HG03045 (cell line): ENCODE measurements around the gene PSMB3.

Experiments used
- ATAC-seq: cut with Tn5 transposase; IDR thresholded peaks from one replicate; pipeline ENCODE4 v1.9.1; 2021; ENCODE audit warnings: mild to moderate bottlenecking, moderate library complexity; ENCODE audit not compliant: unreplicated experiment

Gene PSMB3

GRCh38 chr17:38752308-38753070, at the start of gene PSMB3:
TSS of gene PSMB3 (plus strand) at chr17:38752741. CDS start at chr17:38752827, 86 bp downstream.
- ATAC-seq: peak; percentile 81

GRCh38 chr17:38702916-38703741, 49.4 kb upstream of the PSMB3 start:
- no peak for ATAC-seq

- ATAC-seq: no peak
These were observed 48.6 kb upstream of the PSMB3 start for GRCh38 chr17:38703742-38704605.

- no peak for ATAC-seq
These were observed 47.7 kb upstream of the PSMB3 start, which contains the start of gene MLLT6 for GRCh38 chr17:38704606-38705522. TSS of gene MLLT6 (plus strand) at chr17:38705273. CDS start at chr17:38705633, 360 bp downstream.

GRCh38 chr17:38705523-38705802, 47.1 kb upstream of the PSMB3 start:
- no peak for ATAC-seq

- no peak for ATAC-seq
These were observed 46.6 kb upstream of the PSMB3 start for GRCh38 chr17:38705803-38706504.

- ATAC-seq: no peak
These were observed 45.9 kb upstream of the PSMB3 start for GRCh38 chr17:38706505-38707216.

- ATAC-seq: no peak
These were observed 44.7 kb upstream of the PSMB3 start for GRCh38 chr17:38707678-38708351.

- ATAC-seq: no peak
These were observed 43.3 kb upstream of the PSMB3 start for GRCh38 chr17:38709104-38709820.

GRCh38 chr17:38709864-38710603, 42.5 kb upstream of the PSMB3 start:
- ATAC-seq: no peak

GRCh38 chr17:38710604-38710962, 42.0 kb upstream of the PSMB3 start:
- ATAC-seq: no peak

- ATAC-seq: no peak
These were observed 41.6 kb upstream of the PSMB3 start for GRCh38 chr17:38710985-38711384.

GRCh38 chr17:38711792-38712571, 40.6 kb upstream of the PSMB3 start:
- ATAC-seq: no peak

GRCh38 chr17:38712593-38712992, 39.9 kb upstream of the PSMB3 start:
- ATAC-seq: no peak

- ATAC-seq: no peak
These were observed 39.0 kb upstream of the PSMB3 start for GRCh38 chr17:38713456-38714075.
